HEK293 (cell line): ENCODE results near the gene CRYGN.

Experiments
- CTCF ChIP-seq: fragments of 450-650 bp; formaldehyde crosslinking; IDR thresholded peaks from 2 replicates; pipeline ENCODE4 v1.5.1; 2016; ENCODE audit warnings: missing biosample characterization, missing genetic modification characterization
- GLIS1 ChIP-seq: fragments of 450-650 bp; formaldehyde crosslinking; IDR thresholded peaks from 2 replicates; pipeline ENCODE4 v1.5.1; 2016; ENCODE audit warnings: missing biosample characterization, missing genetic modification characterization
- GLIS2 ChIP-seq: fragments of 450-650 bp; formaldehyde crosslinking; IDR thresholded peaks from 2 replicates; pipeline ENCODE4 v1.5.1; 2016; ENCODE audit warnings: missing biosample characterization, missing genetic modification characterization
- KLF1 ChIP-seq: fragments of 450-650 bp; formaldehyde crosslinking; IDR thresholded peaks from 2 replicates; pipeline ENCODE4 v1.5.1; 2016; ENCODE audit warnings: missing biosample characterization, missing genetic modification characterization
- SP2 ChIP-seq: fragments of 450-650 bp; formaldehyde crosslinking; IDR thresholded peaks from 2 replicates; pipeline ENCODE4 v1.5.1; 2016; ENCODE audit warnings: missing biosample characterization, missing genetic modification characterization
- SP3 ChIP-seq: fragments of 450-650 bp; formaldehyde crosslinking; IDR thresholded peaks from 2 replicates; pipeline ENCODE4 v1.5.1; 2016; ENCODE audit warnings: missing biosample characterization, missing genetic modification characterization
- ZFP41 ChIP-seq: fragments of 450-650 bp; formaldehyde crosslinking; IDR thresholded peaks from 2 replicates; pipeline ENCODE4 v1.5.1; 2016; ENCODE audit warnings: missing biosample characterization, missing genetic modification characterization, borderline replicate concordance
- ZNF140 ChIP-seq: fragments of 450-650 bp; formaldehyde crosslinking; IDR thresholded peaks from 2 replicates; pipeline ENCODE4 v1.5.1; 2016; ENCODE audit warnings: missing biosample characterization, missing genetic modification characterization
- ZNF274 ChIP-seq, 2 experiments: fragments of 200-500 bp in 1 of 2; fragments of 450-650 bp in 1 of 2; sonication (Bioruptor generic) in 1 of 2; formaldehyde crosslinking in 1 of 2; IDR thresholded peaks; 2 replicates each; pipeline versions ENCODE4 v1.5.1 to v1.6.1; 2014 to 2016; ENCODE audit warnings: borderline replicate concordance in 1 of 2, inconsistent platforms in 1 of 2, low read length in 1 of 2, missing biosample characterization in 1 of 2, missing genetic modification characterization in 1 of 2
- ZNF366 ChIP-seq: fragments of 450-650 bp; formaldehyde crosslinking; conservative IDR thresholded peaks from 2 replicates; pipeline ENCODE4 v1.5.1; 2016; ENCODE audit warnings: missing biosample characterization, missing genetic modification characterization
- ZNF416 ChIP-seq: fragments of 450-650 bp; formaldehyde crosslinking; IDR thresholded peaks from 2 replicates; pipeline ENCODE4 v1.5.1; 2016; ENCODE audit warnings: missing biosample characterization, missing genetic modification characterization
- ZNF837 ChIP-seq: fragments of 450-650 bp; formaldehyde crosslinking; IDR thresholded peaks from 2 replicates; pipeline ENCODE4 v1.5.1; 2016; ENCODE audit warnings: missing biosample characterization, missing genetic modification characterization
- ZSCAN18 ChIP-seq: fragments of 450-650 bp; formaldehyde crosslinking; IDR thresholded peaks from 2 replicates; pipeline ENCODE4 v1.5.1; 2016; ENCODE audit warnings: missing biosample characterization, missing genetic modification characterization

GRCh38 chr7:151389096-151389767 lies 50.7 kb downstream of the CRYGN start:
- TF ChIP-seq CTCF (tag by site-specific recombination) (no peak), ZNF274 (IDR thresholded peaks at IDR 0.05; ENCODE audit: low read length) (no peak), ZNF274 (tag by site-specific recombination; IDR thresholded peaks at IDR 0.05; ENCODE audit: borderline replicate concordance) (no peak), KLF1 (tag by site-specific recombination) (no peak), GLIS2 (no peak), ZNF366 (tag by site-specific recombination) (no peak), ZSCAN18 (tag by site-specific recombination) (no peak), ZNF416 (no peak), SP3 (tag by site-specific recombination) (no peak), ZNF837 (no peak), ZFP41 (no peak), GLIS1 (tag by site-specific recombination) (no peak), SP2 (tag by site-specific recombination) (no peak), ZNF140 (tag by site-specific recombination) (no peak)
